Neural progenitor cell (in vitro differentiated cells): ENCODE results near the gene CCDC78. TPM values are rescaled to one million over a fixed set of nuclear protein-coding genes. Genes with fewer than 3 reads are reported as not detected.
"Not testable (repeated sequence)": the region's sequence is repeated elsewhere in the genome, so short reads cannot be mapped to it uniquely, and the experiment has no call there.

ENCODE experiments used
- DNase-seq: peaks from one replicate; pipeline ENCODE4 v3.0.0-alpha.2; 2016; ENCODE audit warnings: low spot score
- H2AFZ ChIP-seq: fragments of 200-600 bp; sonication (generic); replicated peaks from 2 replicates; pipeline ENCODE4 v1.6.1; 2016; ENCODE audit warnings: antibody characterized with exemption
- H3F3A ChIP-seq: fragments of 200-600 bp; sonication (generic); 2 replicates; pipeline ENCODE4 v1.6.1; 2016; ENCODE audit warnings: antibody characterized with exemption, low read depth
- H3K27ac ChIP-seq: fragments of 200-600 bp; sonication (generic); 2 replicates; pipeline ENCODE4 v1.5.1; 2016; ENCODE audit warnings: mild to moderate bottlenecking
- H3K27me3 ChIP-seq: fragments of 200-600 bp; sonication (generic); 2 replicates; pipeline ENCODE4 v1.6.1; 2016; ENCODE audit warnings: mild to moderate bottlenecking, moderate library complexity
- H3K36me3 ChIP-seq: fragments of 200-600 bp; sonication (generic); 2 replicates; pipeline ENCODE4 v1.5.1; 2016
- H3K4me1 ChIP-seq: fragments of 200-600 bp; sonication (generic); 2 replicates; pipeline ENCODE4 v1.6.1; 2016; ENCODE audit warnings: mixed run types
- H3K4me2 ChIP-seq: fragments of 200-600 bp; sonication (generic); 2 replicates; pipeline ENCODE4 v1.6.1; 2016
- H3K4me3 ChIP-seq: fragments of 200-600 bp; sonication (generic); 2 replicates; pipeline ENCODE4 v1.5.1; 2016
- H3K79me2 ChIP-seq: fragments of 200-600 bp; sonication (generic); 2 replicates; pipeline ENCODE4 v1.6.1; 2016; ENCODE audit warnings: low read depth
- H3K9ac ChIP-seq: fragments of 200-600 bp; sonication (generic); 2 replicates; pipeline ENCODE4 v1.6.1; 2016
- H3K9me3 ChIP-seq: fragments of 200-600 bp; sonication (generic); 2 replicates; pipeline ENCODE4 v1.5.1; 2016; ENCODE audit warnings: low read depth
- H4K20me1 ChIP-seq: fragments of 200-600 bp; sonication (generic); 2 replicates; pipeline ENCODE4 v1.6.1; 2016; ENCODE audit warnings: low read depth
- H3K27ac Mint-ChIP-seq: 3 replicates; pipeline ENCODE4 v1.8.0; 2021; ENCODE audit warnings: mixed read lengths
- H3K27me3 Mint-ChIP-seq: 2 replicates; pipeline ENCODE4 v1.8.0; 2022; ENCODE audit warnings: low read depth, mild to moderate bottlenecking, inconsistent platforms, moderate library complexity, mixed read lengths; ENCODE audit not compliant: insufficient read depth
- H3K36me3 Mint-ChIP-seq: 3 replicates; pipeline ENCODE4 v1.8.0; 2021; ENCODE audit warnings: mixed read lengths
- H3K4me1 Mint-ChIP-seq: 3 replicates; pipeline ENCODE4 v1.8.0; 2021; ENCODE audit warnings: mixed read lengths
- H3K4me3 Mint-ChIP-seq: 3 replicates; pipeline ENCODE4 v1.8.0; 2021; ENCODE audit warnings: mild to moderate bottlenecking, moderate library complexity, mixed read lengths
- H3K9me3 Mint-ChIP-seq: 3 replicates; pipeline ENCODE4 v1.8.0; 2020; ENCODE audit warnings: mixed read lengths
- CTCF ChIP-seq: fragments of 200-600 bp; sonication (generic); IDR thresholded peaks from 2 replicates; pipeline ENCODE4 v1.5.1; 2017; ENCODE audit warnings: antibody characterized with exemption, mild to moderate bottlenecking
- EZH2 ChIP-seq: fragments of 200-600 bp; sonication (generic); IDR thresholded peaks from 2 replicates; pipeline ENCODE4 v1.6.1; 2017; ENCODE audit warnings: antibody characterized with exemption, mild to moderate bottlenecking, moderate library complexity
- EZH2phosphoT487 ChIP-seq: fragments of 200-600 bp; sonication (generic); IDR thresholded peaks from 2 replicates; pipeline ENCODE4 v1.6.1; 2017; ENCODE audit warnings: antibody characterized with exemption
- total RNA-seq: library from RNA; depleted of rRNA; stranded (reverse); fragments of >200 nt; gene quantifications from 2 replicates; pipeline ENCODE4 v1.2.3, GENCODE V29; 2015; ENCODE audit warnings: low replicate concordance

CCDC78 gene
- total RNA-seq, 1 donor from 2014 or later = 0.67 TPM

GRCh38 chr16:714079-714478 lies 12.2 kb downstream of the CCDC78 start:
- H3K27ac ChIP-seq = no peak overlapping the region
- no peaks in the 10 kb centered on the region for H3K36me3 ChIP-seq
- no peak for DNase-seq
- peaks cover 34% of the 10 kb centered on the region for H3F3A ChIP-seq
- peaks cover 56% of the 10 kb centered on the region for H3K27me3 ChIP-seq
- Mint-ChIP-seq H3K27me3 (peaks cover 10% of the 10 kb centered on the region), H3K4me1 (peaks cover 52% of the 10 kb centered on the region), H3K9me3 (no peaks in the 10 kb centered on the region), H3K36me3 (peaks cover 2% of the 10 kb centered on the region), H3K27ac (no peak overlapping the region), H3K4me3 (peak overlapping the region; percentile 77)
- peak overlapping the region; percentile 73 for H3K4me2 ChIP-seq
- peaks cover 41% of the 10 kb centered on the region for H4K20me1 ChIP-seq
- H2AFZ ChIP-seq = no peak overlapping the region
- H3K4me1 ChIP-seq = peaks cover 37% of the 10 kb centered on the region
- TF ChIP-seq EZH2phosphoT487 (no peak), EZH2 (no peak), CTCF (no peak)
- H3K4me3 ChIP-seq = no peak overlapping the region
- no peak overlapping the region for H3K9ac ChIP-seq
- H3K79me2 ChIP-seq = no peaks in the 10 kb centered on the region
- H3K9me3 ChIP-seq = no peaks in the 10 kb centered on the region

- Mint-ChIP-seq H3K4me3 (peak overlapping the region; percentile 17), H3K27me3 (peaks cover 19% of the 10 kb centered on the region), H3K27ac (peak overlapping the region; percentile 28), H3K4me1 (peaks cover 48% of the 10 kb centered on the region)
- not testable (repeated sequence) for H3K9me3 Mint-ChIP-seq, H3K36me3 ChIP-seq, H3K27ac ChIP-seq, H3K9ac ChIP-seq, H3K9me3 ChIP-seq, H2AFZ ChIP-seq, H3K4me3 ChIP-seq, H3K4me2 ChIP-seq, H3K79me2 ChIP-seq, H3K36me3 Mint-ChIP-seq
- Histone ChIP-seq H3K4me1 (peaks cover 31% of the 10 kb centered on the region), H3F3A (peaks cover 34% of the 10 kb centered on the region), H3K27me3 (peaks cover 68% of the 10 kb centered on the region), H4K20me1 (peaks cover 30% of the 10 kb centered on the region)
- TF ChIP-seq CTCF = peak; percentile 61
- peak; percentile 75 for DNase-seq
Observed at GRCh38 chr16:712740-713250, 13.4 kb downstream of the CCDC78 start.

GRCh38 chr16:711548-712320 lies 14.5 kb downstream of the CCDC78 start:
- DNase-seq = peak; percentile 91
- no peak overlapping the region for H3K4me3 ChIP-seq
- H3K9me3 ChIP-seq = no peaks in the 10 kb centered on the region
- H3K36me3 ChIP-seq = no peaks in the 10 kb centered on the region
- no peak overlapping the region for H2AFZ ChIP-seq
- Mint-ChIP-seq H3K27me3 (peaks cover 24% of the 10 kb centered on the region), H3K9me3 (no peaks in the 10 kb centered on the region), H3K4me3 (no peak overlapping the region), H3K36me3 (peaks cover 2% of the 10 kb centered on the region), H3K4me1 (peaks cover 46% of the 10 kb centered on the region), H3K27ac (no peak overlapping the region)
- H3F3A ChIP-seq = peaks cover 35% of the 10 kb centered on the region
- no peak overlapping the region for H3K27ac ChIP-seq
- H4K20me1 ChIP-seq = peaks cover 24% of the 10 kb centered on the region
- peaks cover 20% of the 10 kb centered on the region for H3K4me1 ChIP-seq
- TF ChIP-seq CTCF (peak; percentile 82), EZH2 (no peak), EZH2phosphoT487 (no peak)
- H3K79me2 ChIP-seq = no peaks in the 10 kb centered on the region
- peaks cover 79% of the 10 kb centered on the region for H3K27me3 ChIP-seq
- no peak overlapping the region for H3K4me2 ChIP-seq
- H3K9ac ChIP-seq = no peak overlapping the region
